ENCODE measurements around the gene NFAM1.

The NFAM1 gene

GRCh38 chr22:42432020-42432596 lies at the start of gene NFAM1:
NFAM1 (minus strand) TSS chr22:42432403; CDS start chr22:42432357, 46 bp downstream.
- no peak for TF ChIP-seq CTCF (IDR thresholded peaks at IDR 0.05; ENCODE audit: extremely low read depth, insufficient read depth, missing control alignments)
- in situ Hi-C loops (cut with MboI; ENCODE audit: low pct_unique_long_range_greater_than_20kb, low sequenced_read_pairs, unreplicated experiment), result loop anchor here (10.0 to 25.0 kb wide), 2 partner anchors 257 to 470 kb away; partner anchors contain the start of genes SEPTIN3 and SMIM45
- no peak for DNase-seq (ENCODE audit: low spot score)

- no peak for TF ChIP-seq CTCF (IDR thresholded peaks at IDR 0.05; ENCODE audit: extremely low read depth, insufficient read depth, missing control alignments)
- DNase-seq (ENCODE audit: low spot score), result no peak
- in situ Hi-C loops (cut with MboI; ENCODE audit: low pct_unique_long_range_greater_than_20kb, low sequenced_read_pairs, unreplicated experiment), result no loop called here
These were observed 42.9 kb upstream of the NFAM1 start for GRCh38 chr22:42475122-42475521.

- DNase-seq (ENCODE audit: low spot score), result no peak
- TF ChIP-seq CTCF (IDR thresholded peaks at IDR 0.05; ENCODE audit: extremely low read depth, insufficient read depth, missing control alignments), result peak; percentile 61
- in situ Hi-C loops (cut with MboI; ENCODE audit: low pct_unique_long_range_greater_than_20kb, low sequenced_read_pairs, unreplicated experiment), result no loop called here
These were observed 41.4 kb upstream of the NFAM1 start for GRCh38 chr22:42473484-42474193.

GRCh38 chr22:42472671-42473070 lies 40.5 kb upstream of the NFAM1 start:
- DNase-seq (ENCODE audit: low spot score), result no peak
- in situ Hi-C loops (cut with MboI; ENCODE audit: low pct_unique_long_range_greater_than_20kb, low sequenced_read_pairs, unreplicated experiment), result no loop called here
- TF ChIP-seq CTCF (IDR thresholded peaks at IDR 0.05; ENCODE audit: extremely low read depth, insufficient read depth, missing control alignments), result no peak

GRCh38 chr22:42471441-42471840 lies 39.2 kb upstream of the NFAM1 start:
- DNase-seq (ENCODE audit: low spot score), result no peak
- in situ Hi-C loops (cut with MboI; ENCODE audit: low pct_unique_long_range_greater_than_20kb, low sequenced_read_pairs, unreplicated experiment), result no loop called here
- TF ChIP-seq CTCF (IDR thresholded peaks at IDR 0.05; ENCODE audit: extremely low read depth, insufficient read depth, missing control alignments), result no peak

GRCh38 chr22:42470366-42471082 lies 38.3 kb upstream of the NFAM1 start:
- no peak for DNase-seq (ENCODE audit: low spot score)
- in situ Hi-C loops (cut with MboI; ENCODE audit: low pct_unique_long_range_greater_than_20kb, low sequenced_read_pairs, unreplicated experiment), result no loop called here
- no peak for TF ChIP-seq CTCF (IDR thresholded peaks at IDR 0.05; ENCODE audit: extremely low read depth, insufficient read depth, missing control alignments)
